GM18517 (cell line): ENCODE measurements around the gene STARD7.
A peak's percentile ranks its signal among the peaks of the same experiment; 100 is the strongest.
"Not testable (repeated sequence)": the region's sequence is repeated elsewhere in the genome, so short reads cannot be mapped to it uniquely, and the experiment has no call there.

ENCODE experiments used
- ATAC-seq: cut with Tn5 transposase; IDR thresholded peaks from one replicate; pipeline ENCODE4 v1.9.1; 2021; ENCODE audit warnings: mild to moderate bottlenecking, moderate library complexity; ENCODE audit not compliant: unreplicated experiment

Gene STARD7

DNA sequence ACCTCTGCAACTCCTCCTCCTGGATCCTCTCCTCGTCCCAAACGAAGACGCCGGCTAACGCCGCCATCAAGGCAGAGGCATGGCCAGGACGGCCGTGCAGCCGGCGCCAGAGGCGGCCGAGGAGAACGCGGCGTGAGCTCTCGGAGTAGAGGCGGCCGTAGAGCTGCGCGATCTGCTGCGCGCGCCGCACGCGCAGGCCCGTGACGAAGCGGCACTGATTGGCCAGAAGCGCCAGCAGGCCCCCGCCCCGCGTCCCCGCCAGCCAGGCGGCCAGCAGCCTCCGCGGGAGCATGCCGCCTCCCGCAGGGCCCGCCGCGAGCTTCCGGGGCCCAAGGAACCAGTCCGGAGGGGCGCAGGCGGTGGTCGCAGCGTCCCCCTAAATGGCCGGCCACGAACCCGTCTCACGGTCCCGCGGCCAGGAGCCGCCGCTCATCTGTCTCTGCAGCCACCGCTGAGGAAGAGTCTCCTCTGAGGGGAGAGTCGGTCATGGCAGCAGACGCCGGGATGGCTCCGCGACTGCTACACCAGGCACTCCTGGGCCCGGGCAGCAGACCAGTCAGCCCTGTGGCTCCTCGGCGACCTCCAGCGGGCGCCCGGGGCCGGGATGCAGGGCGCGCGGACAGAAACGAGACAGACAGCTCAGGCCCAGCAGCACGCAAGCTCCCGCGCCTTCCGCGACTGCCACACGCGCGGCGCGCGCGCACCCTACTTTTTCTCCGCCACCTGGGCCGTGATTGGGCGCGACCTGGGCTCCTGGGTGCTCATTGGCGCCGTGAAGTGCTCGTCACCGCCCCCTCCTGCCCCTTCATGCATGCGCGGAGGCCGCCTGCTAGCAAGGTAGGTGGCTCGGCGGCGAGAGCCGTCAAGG, at the start of gene STARD7:
Gene STARD7, minus strand, starts transcription at position 685 of the 868 bp plus-strand sequence. Its CDS starts 393 bp downstream, at position 292.
- ATAC-seq: peak; percentile 68

DNA sequence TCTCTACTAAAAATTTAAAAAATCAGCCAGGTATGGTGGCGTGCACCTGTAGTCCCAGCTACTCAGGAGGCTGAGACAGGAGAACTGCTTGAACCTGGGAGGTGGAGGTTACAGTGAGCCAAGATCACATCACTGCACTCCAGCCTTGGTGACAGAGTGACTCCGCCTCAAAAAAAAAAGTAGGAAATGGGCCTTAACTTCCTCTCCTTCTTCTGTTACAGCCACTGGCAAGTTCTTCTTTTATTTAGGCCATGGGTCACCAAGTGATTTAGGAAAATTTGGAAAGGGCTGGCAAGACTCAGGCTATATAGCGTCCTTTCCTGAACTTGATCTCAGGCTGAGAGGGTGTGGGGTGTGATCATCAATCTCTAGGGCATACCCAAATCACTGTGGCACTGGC, 49.1 kb upstream of the STARD7 start:
- ATAC-seq: not testable (repeated sequence)

DNA sequence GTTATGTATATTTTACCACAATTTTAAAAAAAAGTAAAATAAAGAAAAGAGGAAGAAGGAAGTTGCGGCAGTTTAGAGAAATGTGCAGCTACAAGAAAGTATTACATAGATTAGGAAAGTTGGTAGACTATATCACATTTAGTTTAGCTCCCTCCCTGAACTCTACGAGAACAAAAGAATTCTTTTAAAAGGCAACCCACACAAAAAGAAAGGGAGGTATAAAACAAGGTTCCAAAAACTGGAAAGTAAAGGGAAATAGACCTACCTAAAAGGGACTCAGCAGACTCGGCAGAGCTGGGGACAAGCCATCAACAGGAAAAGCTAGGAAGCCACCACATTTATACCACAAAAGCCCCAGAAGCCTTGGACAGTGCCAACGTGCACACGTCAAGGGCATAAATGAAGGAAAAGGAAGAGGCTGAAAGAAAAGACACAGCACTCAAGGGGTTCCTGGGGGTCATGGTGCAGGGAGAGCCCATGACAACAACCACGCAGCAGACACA, 48.0 kb upstream of the STARD7 start:
- ATAC-seq: no peak

DNA sequence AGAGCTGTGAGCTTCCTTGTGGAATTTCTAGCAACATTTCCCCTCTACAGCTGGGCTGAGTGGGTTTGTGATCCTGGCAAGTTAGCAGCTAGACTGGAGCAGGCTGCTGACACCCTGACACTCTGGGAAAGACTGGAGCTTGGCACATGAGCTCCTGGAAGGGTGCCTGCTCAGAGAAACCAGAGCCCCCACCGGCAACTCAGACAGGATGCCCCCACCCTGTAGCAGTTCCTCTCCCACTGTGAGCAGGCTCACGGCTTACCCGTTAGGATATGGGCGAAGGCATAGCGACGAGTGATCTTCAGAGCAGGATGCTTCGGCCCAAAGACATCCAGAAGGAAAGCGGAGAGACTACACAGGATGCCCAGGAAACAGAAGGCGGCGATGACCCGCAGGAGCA, 45.9 kb upstream of the STARD7 start:
- ATAC-seq: no peak

GRCh38 chr2:96253006-96253405, 44.4 kb upstream of the STARD7 start:
- no peak for ATAC-seq

- ATAC-seq: no peak
Observed at GRCh38 chr2:96252526-96252925, 43.9 kb upstream of the STARD7 start.

- no peak for ATAC-seq
Observed at GRCh38 chr2:96251721-96252292, 43.2 kb upstream of the STARD7 start.

DNA sequence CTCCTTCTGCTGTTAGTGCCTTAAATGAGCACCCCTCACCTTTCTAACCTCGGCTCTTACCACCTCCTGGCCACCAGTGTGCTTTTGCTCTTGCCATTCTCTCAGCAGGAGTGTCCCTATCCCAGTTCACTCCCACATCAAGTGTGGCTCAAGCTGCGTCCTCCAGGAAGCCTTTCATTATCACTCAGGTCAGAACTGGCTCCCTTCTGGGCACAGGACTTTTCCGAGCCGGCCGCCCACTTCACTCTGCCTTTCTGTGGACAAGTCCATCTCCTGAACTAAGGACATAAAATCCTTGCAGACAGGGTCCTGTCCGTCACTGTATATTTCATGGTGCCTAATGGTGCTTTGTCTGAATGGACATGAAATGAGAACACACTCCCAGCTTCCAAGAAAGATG, 41.6 kb upstream of the STARD7 start:
- no peak for ATAC-seq

- no peak for ATAC-seq
Observed at GRCh38 chr2:96249654-96250053, 41.0 kb upstream of the STARD7 start.

GRCh38 chr2:96248624-96249023, 40.0 kb upstream of the STARD7 start:
- no peak for ATAC-seq

GRCh38 chr2:96247896-96248295, 39.3 kb upstream of the STARD7 start:
- ATAC-seq: no peak

GRCh38 chr2:96247009-96247408, 38.4 kb upstream of the STARD7 start:
- no peak for ATAC-seq

DNA sequence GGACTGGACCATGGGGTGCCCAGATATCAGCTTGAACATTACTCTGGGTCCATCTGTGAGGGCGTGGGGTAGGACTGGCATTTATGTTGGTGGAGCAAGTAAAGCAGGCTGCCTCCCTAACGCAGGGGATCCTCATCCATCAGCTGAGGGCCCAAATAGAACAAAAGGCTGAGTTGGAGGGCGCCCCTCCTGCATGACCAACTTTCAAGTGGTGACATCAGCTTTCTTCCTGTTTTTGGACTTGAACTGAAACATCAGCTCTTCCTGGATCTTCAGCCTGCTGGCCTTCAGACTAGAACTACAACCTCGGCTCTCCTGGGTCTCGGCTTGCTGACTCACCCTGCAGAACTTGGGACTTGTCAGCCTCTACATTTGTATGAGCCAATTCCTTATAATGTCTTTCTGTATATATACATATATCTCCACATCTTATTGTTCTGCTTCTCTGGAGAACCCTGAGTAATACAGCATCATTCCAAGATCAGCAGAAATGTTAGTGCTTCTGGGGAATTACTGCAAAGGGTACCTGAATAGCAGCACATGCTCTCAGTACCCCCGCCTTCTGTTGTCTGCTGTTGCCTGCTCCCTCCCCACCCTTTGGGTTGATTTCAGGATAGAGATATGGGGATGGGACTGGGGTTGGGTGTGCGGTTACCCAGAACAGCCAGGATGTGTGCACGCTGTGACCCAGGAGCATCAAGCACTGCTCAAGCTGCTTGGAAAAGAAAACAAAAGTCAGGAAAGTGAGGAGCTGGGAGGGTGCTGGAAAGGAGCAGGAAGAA, 37.2 kb upstream of the STARD7 start:
- ATAC-seq: no peak

DNA sequence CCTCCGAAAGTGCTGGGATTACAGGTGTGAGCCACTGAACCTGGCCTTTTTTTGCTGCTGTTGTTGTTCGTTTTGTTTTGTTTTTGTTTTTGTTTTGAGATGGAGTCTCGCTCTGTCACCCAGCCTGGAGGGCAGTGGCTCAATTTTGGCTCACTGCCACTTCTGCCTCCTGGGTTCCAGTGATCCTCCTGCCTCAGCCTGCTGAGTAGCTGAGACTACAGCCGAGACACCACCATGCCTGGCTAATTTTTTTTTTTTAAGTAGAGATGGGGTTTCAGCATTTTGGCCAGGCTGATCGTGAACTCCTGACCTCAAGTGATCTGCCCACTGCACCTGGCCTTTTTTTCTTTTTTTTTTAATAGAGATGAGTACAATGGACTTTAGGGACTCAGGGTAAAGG, 35.2 kb upstream of the STARD7 start:
- ATAC-seq: no peak

- ATAC-seq: peak; percentile 87
Observed at GRCh38 chr2:96241900-96242611, 33.4 kb upstream of the STARD7 start.

DNA sequence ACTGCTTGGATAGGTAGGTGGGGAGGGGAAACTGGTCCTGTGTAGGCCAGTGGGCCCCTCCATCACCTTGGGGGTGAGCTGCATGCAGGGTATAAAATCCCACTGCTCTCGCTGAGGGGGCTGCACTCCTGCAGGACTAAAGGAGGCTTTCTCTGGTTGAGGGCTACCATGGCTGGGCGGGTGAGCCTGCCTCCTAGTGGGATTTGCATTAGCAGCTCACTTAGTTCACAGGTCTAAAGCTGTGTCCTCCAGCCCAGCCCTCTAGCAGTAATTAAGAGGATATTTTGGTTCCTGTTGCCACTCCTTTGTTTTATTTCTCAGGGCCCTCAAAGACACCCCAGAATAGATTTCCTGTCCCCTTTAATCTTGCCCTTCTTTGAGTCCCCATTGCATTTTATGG, 32.6 kb upstream of the STARD7 start:
- no peak for ATAC-seq

GRCh38 chr2:96240341-96241038, 31.9 kb upstream of the STARD7 start:
- ATAC-seq: no peak

GRCh38 chr2:96239745-96240264, 31.2 kb upstream of the STARD7 start:
- no peak for ATAC-seq

GRCh38 chr2:96239091-96239490, 30.5 kb upstream of the STARD7 start:
- no peak for ATAC-seq

GRCh38 chr2:96238266-96238665, 29.6 kb upstream of the STARD7 start:
- no peak for ATAC-seq
